OCI-LY1 (cell line): ENCODE data around the gene BAAT.

ENCODE experiments used
- EZH2 ChIP-seq: fragments of 200-600 bp; sonication (generic), shearing (Covaris generic); IDR thresholded peaks from 2 replicates; pipeline ENCODE4 v1.8.0; 2017; ENCODE audit warnings: borderline replicate concordance, mixed run types, mild to moderate bottlenecking, antibody characterized with exemption, low read length, moderate library complexity, mixed read lengths
- TF ChIP-seq, protein P1 (sequence below): fragments of 200-600 bp; sonication (generic), shearing (Covaris generic); IDR thresholded peaks from 2 replicates; pipeline ENCODE4 v1.5.1; 2017; ENCODE audit warnings: mild to moderate bottlenecking, antibody characterized with exemption, low read length, moderate library complexity, mixed read lengths

DNA sequence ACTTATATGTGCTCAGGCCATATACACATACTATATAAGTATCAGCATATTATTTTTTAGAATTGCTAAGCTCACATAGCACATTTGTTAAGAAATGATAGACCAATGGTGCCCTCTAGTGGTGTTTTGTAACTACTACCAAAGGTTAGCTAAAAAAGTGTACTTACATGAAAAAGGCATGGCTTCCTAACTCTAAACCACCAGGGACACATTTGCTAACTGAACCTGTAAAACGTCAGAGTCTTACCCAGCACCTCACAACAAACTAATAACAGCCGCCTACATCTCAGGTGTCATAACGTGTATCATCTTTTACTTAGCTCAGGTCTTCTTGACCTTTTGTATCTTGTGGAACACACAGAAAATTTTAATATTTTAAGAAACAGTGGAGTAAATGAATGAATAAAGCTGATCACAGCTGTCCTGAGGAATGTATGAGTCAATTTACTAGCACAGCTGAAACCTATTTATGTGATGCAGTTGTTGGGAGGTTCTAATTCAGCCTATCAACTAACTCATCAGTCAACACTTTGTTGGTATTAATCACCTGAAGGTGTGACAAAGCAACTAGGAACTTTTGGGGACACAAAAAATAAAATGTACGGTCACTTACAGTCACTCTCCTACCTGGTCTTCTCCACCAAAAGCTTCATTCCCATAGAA, 72.9 kb downstream of the BAAT start:
- TF ChIP-seq, protein P1, sequence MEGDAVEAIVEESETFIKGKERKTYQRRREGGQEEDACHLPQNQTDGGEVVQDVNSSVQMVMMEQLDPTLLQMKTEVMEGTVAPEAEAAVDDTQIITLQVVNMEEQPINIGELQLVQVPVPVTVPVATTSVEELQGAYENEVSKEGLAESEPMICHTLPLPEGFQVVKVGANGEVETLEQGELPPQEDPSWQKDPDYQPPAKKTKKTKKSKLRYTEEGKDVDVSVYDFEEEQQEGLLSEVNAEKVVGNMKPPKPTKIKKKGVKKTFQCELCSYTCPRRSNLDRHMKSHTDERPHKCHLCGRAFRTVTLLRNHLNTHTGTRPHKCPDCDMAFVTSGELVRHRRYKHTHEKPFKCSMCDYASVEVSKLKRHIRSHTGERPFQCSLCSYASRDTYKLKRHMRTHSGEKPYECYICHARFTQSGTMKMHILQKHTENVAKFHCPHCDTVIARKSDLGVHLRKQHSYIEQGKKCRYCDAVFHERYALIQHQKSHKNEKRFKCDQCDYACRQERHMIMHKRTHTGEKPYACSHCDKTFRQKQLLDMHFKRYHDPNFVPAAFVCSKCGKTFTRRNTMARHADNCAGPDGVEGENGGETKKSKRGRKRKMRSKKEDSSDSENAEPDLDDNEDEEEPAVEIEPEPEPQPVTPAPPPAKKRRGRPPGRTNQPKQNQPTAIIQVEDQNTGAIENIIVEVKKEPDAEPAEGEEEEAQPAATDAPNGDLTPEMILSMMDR: peak; percentile 71
- no peak for TF ChIP-seq EZH2
